K562 (cell line): Measurements from ENCODE around the gene CYBRD1. TPM values are rescaled to one million over a fixed set of nuclear protein-coding genes. Genes with fewer than 3 reads are reported as not detected.

Experiments used
- CTCF ChIP-seq, 3 experiments: IDR thresholded peaks in 2 of 3; conservative IDR thresholded peaks in 1 of 3; 2 replicates each; pipeline ENCODE4 v1.5.1; 2011 to 2012; ENCODE audit warnings: low read length in 3 of 3, mild to moderate bottlenecking in 3 of 3, control low read depth in 2 of 3, improper control_type of control experiment in 1 of 3, inconsistent platforms in 1 of 3, low read depth in 1 of 3, mixed read lengths in 1 of 3, moderate library complexity in 1 of 3; ENCODE audit not compliant: insufficient read depth in 2 of 3
- HNRNPH1 ChIP-seq: fragments of 200-400 bp; formaldehyde crosslinking; optimal IDR thresholded peaks from 2 replicates; pipeline ENCODE3; 2017; ENCODE audit warnings: low read depth, mild to moderate bottlenecking, low read length, moderate library complexity
- MCM3 ChIP-seq: fragments of 450-650 bp; IDR thresholded peaks from 2 replicates; pipeline ENCODE4 v1.6.1; 2016
- NR0B1 ChIP-seq: fragments of 450-650 bp; IDR thresholded peaks from one replicate; pipeline ENCODE4 v1.6.1; 2018; ENCODE audit warnings: mild to moderate bottlenecking, moderate library complexity; ENCODE audit not compliant: partially characterized antibody
- POLR3G ChIP-seq: IDR thresholded peaks from 2 replicates; pipeline ENCODE4 v1.6.1; 2011; ENCODE audit not compliant: insufficient read length, insufficient replicate concordance; ENCODE audit errors: extremely low read depth
- SMARCA4 ChIP-seq: fragments of 450-650 bp; IDR thresholded peaks from 2 replicates; pipeline ENCODE4 v1.6.1; 2016
- TARDBP ChIP-seq: fragments of 450-650 bp; IDR thresholded peaks from 2 replicates; pipeline ENCODE4 v1.6.1; 2016
- THRAP3 ChIP-seq: fragments of 450-650 bp; IDR thresholded peaks from 2 replicates; pipeline ENCODE4 v1.6.1; 2016; ENCODE audit warnings: mild to moderate bottlenecking, inconsistent platforms, borderline replicate concordance
- ZNF212 ChIP-seq: fragments of 450-650 bp; formaldehyde crosslinking; IDR thresholded peaks from 2 replicates; pipeline ENCODE4 v1.4.0; 2020; ENCODE audit warnings: mild to moderate bottlenecking
- ZNF609 ChIP-seq: sonication (generic); formaldehyde crosslinking; IDR thresholded peaks from 2 replicates; pipeline ENCODE4 v1.8.1; 2023; ENCODE audit warnings: missing genetic modification reagents, mild to moderate bottlenecking, borderline replicate concordance
- polyA plus RNA-seq, 8 experiments: library from polyadenylated mRNA; depleted of rRNA in 4 of 8; stranded (reverse) in 5 of 8; unstranded in 3 of 8; fragments of >200 nt; fragmentation: Nextera tagmentation in 2 of 8; fragmentation: Illumina TruSeq in 1 of 8; extraction: Ambion mirVana in 2 of 8; extraction: Trizol in 1 of 8; gene quantifications; 2 replicates each; pipeline versions ENCODE4 v1.2.1 to v1.2.3, GENCODE V29; 2011 to 2014; ENCODE audit warnings: inconsistent platforms in 1 of 8, missing spikeins in 1 of 8
- total RNA-seq, 7 experiments: library from RNA; depleted of rRNA in 6 of 7; stranded (reverse); fragments of >200 nt in 6 of 7; fragmentation: Illumina TruSeq in 2 of 7; extraction: Trizol in 2 of 7; gene quantifications; 2 replicates each; pipeline versions ENCODE4 v1.2.1 to v1.2.3, GENCODE V29; 2011 to 2021; ENCODE audit warnings: low replicate concordance in 1 of 7
- TF ChIP-seq, protein P1 (sequence below): sonication (generic); formaldehyde crosslinking; IDR thresholded peaks from 2 replicates; pipeline ENCODE4 v1.8.0; 2022; ENCODE audit warnings: mild to moderate bottlenecking, missing genetic modification reagents, borderline replicate concordance
- TF ChIP-seq, protein P2 (sequence below): fragments of 450-650 bp; formaldehyde crosslinking; IDR thresholded peaks from 2 replicates; pipeline ENCODE4 v1.4.0; 2020; ENCODE audit warnings: mild to moderate bottlenecking, mixed read lengths

Gene CYBRD1
- total and polyA plus RNA-seq, 9 of the 15 experiments (the other 6 are each of a cell fraction or from before 2014, with no cell fraction given), result 9.6 to 22.4 (median 15.6) TPM

- TF ChIP-seq NR0B1 (no peak), POLR3G (no peak), ZNF609 (CRISPR knock-in tag) (no peak), SMARCA4 (no peak), THRAP3 (no peak), HNRNPH1 (no peak), MCM3 (no peak), ZNF212 (CRISPR knock-in tag) (no peak), CTCF (IDR thresholded peaks at IDR 0.05 in 2 of 3, conservative IDR thresholded peaks at IDR 0.05 in 1 of 3; ENCODE audit: insufficient read depth in 2 of 3, low read depth in 1 of 3, low read length in 3 of 3) (no peak), TARDBP (no peak)
- TF ChIP-seq, protein P1, sequence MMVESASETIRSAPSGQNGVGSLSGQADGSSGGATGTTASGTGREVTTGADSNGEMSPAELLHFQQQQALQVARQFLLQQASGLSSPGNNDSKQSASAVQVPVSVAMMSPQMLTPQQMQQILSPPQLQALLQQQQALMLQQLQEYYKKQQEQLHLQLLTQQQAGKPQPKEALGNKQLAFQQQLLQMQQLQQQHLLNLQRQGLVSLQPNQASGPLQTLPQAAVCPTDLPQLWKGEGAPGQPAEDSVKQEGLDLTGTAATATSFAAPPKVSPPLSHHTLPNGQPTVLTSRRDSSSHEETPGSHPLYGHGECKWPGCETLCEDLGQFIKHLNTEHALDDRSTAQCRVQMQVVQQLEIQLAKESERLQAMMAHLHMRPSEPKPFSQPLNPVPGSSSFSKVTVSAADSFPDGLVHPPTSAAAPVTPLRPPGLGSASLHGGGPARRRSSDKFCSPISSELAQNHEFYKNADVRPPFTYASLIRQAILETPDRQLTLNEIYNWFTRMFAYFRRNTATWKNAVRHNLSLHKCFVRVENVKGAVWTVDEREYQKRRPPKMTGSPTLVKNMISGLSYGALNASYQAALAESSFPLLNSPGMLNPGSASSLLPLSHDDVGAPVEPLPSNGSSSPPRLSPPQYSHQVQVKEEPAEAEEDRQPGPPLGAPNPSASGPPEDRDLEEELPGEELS (CRISPR knock-in tag), result no peak
- TF ChIP-seq, protein P2, sequence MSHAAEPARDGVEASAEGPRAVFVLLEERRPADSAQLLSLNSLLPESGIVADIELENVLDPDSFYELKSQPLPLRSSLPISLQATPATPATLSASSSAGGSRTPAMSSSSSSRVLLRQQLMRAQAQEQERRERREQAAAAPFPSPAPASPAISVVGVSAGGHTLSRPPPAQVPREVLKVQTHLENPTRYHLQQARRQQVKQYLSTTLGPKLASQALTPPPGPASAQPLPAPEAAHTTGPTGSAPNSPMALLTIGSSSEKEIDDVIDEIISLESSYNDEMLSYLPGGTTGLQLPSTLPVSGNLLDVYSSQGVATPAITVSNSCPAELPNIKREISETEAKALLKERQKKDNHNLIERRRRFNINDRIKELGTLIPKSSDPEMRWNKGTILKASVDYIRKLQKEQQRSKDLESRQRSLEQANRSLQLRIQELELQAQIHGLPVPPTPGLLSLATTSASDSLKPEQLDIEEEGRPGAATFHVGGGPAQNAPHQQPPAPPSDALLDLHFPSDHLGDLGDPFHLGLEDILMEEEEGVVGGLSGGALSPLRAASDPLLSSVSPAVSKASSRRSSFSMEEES (CRISPR knock-in tag), result no peak
Observed at GRCh38 chr2:171523088-171524017, 1.1 kb downstream of the CYBRD1 start (continued).
